HG03520 (cell line): ENCODE measurements around the gene HSPH1.
"Not testable (repeated sequence)": the region's sequence is repeated elsewhere in the genome, so short reads cannot be mapped to it uniquely, and the experiment has no call there.

ENCODE experiments used
- ATAC-seq: cut with Tn5 transposase; IDR thresholded peaks from one replicate; pipeline ENCODE4 v1.9.1; 2021; ENCODE audit warnings: mild to moderate bottlenecking, moderate library complexity; ENCODE audit not compliant: unreplicated experiment

HSPH1 gene

GRCh38 chr13:31100721-31101120 is 61.0 kb downstream of the HSPH1 start:
- ATAC-seq, result no peak

GRCh38 chr13:31097911-31098434 is 63.7 kb downstream of the HSPH1 start:
- ATAC-seq, result not testable (repeated sequence)

GRCh38 chr13:31096654-31097302 is 64.9 kb downstream of the HSPH1 start:
- ATAC-seq, result no peak

- no peak for ATAC-seq
Observed at GRCh38 chr13:31094331-31095015, 67.2 kb downstream of the HSPH1 start.

- ATAC-seq, result no peak
Observed at GRCh38 chr13:31093145-31093885, 68.4 kb downstream of the HSPH1 start.

GRCh38 chr13:31092646-31093045 is 69.1 kb downstream of the HSPH1 start:
- ATAC-seq, result no peak

- ATAC-seq, result no peak
Observed at GRCh38 chr13:31090961-31091624, 70.6 kb downstream of the HSPH1 start.

GRCh38 chr13:31090096-31090495 is 71.6 kb downstream of the HSPH1 start:
- ATAC-seq, result no peak

GRCh38 chr13:31089649-31090048 is 72.1 kb downstream of the HSPH1 start:
- no peak for ATAC-seq

GRCh38 chr13:31088826-31089420 is 72.8 kb downstream of the HSPH1 start:
- no peak for ATAC-seq
